HuH-7.5 (cell line): Measurements from ENCODE around the gene HAT1.
"Not testable (repeated sequence)": the region's sequence is repeated elsewhere in the genome, so short reads cannot be mapped to it uniquely, and the experiment has no call there.

Experiments used
- DNase-seq: peaks from one replicate; pipeline ENCODE4 v3.0.0; 2011; ENCODE audit warnings: low spot score

The HAT1 gene

DNA sequence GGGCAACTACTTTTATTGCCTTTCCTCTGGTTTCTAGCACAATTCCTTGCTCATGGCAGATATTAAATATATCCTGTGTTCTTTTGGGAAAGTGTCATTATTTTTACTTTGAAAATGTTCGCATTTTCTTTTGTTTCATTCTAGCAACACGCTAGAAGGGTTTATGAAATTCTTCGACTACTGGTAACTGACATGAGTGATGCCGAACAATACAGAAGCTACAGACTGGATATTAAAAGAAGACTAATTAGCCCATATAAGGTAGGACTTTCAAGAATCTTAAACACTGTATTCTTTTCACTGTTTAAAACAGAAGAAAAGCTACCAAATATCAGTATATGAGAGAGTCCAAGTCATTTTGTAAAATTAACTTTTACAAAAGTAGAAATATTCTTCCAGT lies 56.8 kb downstream of the HAT1 start:
- DNase-seq = no peak

DNA sequence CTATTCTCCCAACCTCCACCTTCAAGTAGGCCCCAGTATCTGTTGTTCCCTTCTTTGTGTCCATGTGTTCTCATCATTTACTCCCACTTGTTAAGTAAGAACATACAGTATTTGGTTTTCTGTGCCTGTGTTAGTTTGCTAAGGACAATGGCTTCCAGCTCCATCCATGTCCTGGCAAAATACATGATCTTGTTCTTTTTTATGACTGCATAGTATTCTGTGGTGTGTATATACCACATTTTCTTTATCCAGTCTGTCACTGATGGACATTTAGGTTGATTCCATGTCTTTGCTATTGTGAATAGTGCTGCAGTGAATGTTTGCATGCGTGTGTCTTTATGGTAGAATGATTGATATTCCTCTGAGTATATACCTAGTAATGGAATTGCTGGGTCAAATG lies 61.7 kb downstream of the HAT1 start:
- not testable (repeated sequence) for DNase-seq

DNA sequence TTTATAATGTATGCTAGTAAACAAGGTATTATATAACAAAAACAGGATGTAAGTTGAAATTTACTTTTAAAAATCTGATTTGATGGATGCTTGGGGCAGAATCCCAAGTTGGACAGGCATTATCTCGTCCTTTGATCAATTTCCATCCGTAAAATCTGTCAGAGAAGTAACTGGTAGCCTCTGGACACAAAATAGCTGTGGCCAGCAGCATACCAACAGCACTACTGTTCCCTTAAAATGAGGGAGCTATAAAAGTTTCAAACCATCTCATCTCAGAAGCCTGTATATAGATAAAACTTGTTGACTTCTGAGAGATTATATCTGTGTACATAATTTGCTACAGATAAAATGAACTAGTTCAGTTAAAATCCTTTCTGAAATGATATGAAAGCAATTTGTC lies 62.8 kb downstream of the HAT1 start:
- no peak for DNase-seq

DNA sequence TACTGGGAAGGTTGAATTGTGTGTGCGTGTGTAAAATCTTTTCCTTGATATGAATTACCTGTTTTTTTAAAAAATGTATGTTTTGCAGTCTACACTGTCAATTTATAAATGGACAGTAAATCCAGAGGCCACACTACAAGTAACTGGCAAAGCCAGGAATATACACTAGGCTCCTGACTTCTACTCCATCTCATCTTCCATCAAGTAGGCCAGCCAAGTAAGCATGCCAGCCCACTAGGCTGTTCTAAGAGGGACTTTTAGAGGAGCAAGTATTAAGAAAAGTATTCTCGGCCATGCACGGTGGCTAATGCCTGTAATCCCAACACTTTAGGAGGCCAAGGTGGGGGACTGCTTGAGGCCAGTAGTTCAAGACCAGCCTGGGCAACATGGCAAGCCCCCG lies 64.5 kb downstream of the HAT1 start:
- no peak for DNase-seq

DNA sequence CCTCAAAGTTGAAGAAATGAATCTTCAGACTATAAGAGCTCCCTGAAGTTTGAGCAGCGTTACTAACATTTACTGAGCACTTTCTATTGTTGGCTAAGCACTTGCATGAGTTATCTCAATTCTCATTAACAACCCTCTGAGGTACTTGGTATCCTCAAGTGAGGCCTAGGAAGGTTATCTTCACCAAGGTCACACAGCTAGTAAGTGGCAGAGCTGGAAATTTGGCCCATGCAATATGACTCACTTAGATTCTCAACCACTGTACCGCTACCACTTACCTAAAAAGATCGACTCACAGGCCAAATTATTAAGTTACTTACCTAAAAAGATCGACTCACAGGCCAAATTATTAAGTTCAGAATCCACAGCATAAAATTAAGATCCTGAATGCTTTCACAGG lies 68.8 kb downstream of the HAT1 start:
- no peak for DNase-seq

DNA sequence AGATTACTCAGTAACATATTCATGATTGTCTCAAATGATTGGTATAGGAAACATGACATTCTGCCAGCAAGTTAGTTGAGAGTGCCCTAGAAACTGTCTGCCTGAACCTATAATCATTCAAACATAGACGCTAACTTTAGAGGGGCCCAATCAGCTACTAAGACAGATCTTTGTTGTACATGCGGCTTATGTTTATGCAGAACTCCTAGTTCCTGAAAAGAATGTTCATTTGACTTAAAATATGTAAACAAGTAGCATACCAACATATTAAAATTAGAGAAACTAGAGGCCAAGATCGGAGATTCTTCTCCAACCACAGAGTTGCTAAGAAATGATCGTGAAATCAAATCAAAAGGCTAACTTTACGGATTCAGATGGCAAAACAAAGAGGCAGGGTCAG lies 73.3 kb downstream of the HAT1 start:
- DNase-seq = no peak

DNA sequence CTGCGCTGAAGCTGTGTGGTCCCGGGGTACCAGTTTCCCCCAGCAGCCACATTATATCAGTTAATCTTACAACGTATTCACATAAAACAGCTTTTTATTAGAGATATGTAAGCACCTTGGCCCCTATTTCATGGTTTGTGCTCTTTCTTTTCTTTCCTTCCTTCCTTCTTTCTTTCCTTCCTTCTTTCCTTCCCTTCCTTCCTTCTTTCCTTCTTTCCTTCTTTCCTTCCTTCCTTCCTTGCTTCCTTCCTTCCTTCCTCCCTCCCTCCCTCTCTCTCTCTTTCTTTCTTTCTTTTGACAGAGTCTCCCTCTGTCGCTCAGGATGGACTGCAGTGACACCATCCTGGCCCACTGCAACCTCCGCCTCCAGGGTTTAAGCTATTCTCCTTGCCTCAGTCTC lies 73.8 kb downstream of the HAT1 start:
- DNase-seq = no peak

DNA sequence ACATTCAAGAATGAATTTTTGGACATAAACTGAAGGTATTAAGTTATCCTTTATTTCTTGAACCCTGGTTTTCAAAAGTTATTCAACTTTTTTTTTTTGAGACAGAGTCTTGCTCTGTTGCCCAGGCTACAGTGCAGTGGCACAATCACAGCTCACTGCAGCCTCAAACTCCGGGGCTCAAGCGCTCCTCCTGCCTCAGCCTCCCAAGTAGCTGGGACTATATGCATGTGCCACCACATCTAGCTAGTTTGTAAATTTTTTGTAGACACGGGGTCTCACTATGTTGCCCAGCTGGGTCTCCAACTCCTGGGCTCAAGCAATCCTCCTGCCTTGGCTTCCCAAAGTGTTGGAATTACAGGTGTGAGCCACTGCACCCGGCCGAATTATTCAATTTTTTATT lies 74.8 kb downstream of the HAT1 start:
- DNase-seq = not testable (repeated sequence)

DNA sequence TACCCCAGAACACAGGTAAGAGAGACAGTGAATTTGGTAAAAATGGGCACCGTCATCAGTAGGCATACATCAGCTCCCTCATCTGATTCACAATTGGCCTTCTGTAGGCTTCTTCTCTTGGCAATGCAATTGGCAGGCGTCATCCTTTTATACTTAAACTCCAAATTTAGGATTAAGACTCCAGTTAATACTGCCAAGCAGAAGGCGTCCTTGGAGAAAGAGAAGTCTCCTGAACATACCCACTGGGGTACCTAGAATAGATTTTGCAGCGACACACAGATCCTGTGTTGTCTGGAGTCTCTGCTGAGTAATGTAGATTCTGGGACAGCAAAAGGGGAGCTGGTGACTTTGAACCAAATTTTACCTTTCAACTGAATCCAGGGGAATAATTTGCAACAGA lies 76.9 kb downstream of the HAT1 start:
- peak; percentile 27 for DNase-seq

DNA sequence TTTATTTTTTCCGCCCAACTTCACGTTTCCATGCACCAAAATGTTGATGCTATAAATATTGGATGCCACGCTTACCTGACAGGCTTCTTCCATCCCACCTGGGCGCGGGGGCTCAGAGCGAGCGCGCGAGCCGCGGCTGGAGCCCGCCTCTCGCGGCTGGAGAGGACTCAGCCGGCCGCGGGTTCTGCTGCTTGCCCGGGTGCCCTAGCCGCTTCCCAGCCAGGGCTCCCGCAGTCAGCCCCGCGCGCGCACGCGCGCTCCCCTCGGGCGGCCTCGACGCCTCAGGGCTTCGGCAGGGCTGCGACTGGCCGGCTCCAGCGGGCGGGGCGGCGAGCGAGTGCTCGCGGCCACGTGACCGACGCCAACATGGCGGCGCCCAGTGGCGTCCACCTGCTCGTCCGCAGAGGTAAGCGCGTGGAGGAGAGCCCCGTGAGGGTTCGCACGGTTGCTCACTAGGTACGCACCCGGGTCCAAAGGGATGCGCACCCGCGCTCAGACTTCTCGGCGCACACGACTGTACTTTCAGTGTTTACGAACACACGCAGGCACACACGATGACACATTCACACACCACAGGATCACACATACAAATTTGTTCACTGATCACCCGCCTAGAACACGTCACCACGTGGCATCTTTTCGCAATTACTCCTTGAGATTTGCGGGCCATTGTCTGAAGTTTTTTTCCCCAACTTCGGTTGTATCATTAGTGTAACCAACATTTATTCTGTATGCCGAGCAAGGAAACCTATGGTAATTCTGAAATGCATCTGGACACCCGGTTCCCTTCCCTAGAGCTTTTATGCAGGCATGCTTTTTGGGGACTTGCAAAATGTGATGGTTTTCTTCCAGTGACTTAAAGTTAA lies 77.6 kb downstream of the HAT1 start, which contains the start of gene METAP1D:
TSS of gene METAP1D (plus strand) at position 350 of the 866 bp plus-strand sequence. CDS start at position 367, 17 bp downstream.
- peak; percentile 95 for DNase-seq

DNA sequence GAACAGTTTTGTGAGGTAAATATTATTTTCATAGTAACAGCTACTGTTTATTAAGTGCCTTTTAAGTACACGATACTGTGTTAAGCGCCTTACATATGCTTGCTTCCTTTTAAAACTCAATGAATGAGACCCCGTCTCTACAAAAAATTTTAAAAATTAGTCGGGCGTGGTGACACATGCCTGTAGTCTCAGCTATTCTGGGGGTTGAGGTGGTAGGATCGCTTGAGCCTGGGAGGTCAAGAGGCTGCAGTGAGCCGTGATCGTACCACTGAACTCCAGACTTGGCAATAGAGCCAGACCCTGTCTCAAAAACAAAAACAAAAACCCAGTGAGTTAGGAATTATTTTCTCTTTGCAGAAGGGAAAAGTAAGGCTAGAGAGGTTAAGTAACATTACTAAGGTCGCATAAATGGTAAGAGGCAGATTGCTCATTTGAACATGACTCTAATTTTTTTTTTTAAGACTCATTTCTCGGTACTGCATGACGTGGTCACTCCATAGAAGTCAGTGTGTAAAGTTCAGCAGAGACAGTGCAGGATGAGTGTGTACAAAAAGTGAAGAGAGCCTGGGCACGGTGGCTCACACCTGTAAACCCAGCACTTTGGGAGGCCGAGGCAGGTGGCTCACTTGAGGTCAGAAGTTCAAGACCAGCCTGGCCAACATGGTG lies 78.6 kb downstream of the HAT1 start:
- DNase-seq = no peak

DNA sequence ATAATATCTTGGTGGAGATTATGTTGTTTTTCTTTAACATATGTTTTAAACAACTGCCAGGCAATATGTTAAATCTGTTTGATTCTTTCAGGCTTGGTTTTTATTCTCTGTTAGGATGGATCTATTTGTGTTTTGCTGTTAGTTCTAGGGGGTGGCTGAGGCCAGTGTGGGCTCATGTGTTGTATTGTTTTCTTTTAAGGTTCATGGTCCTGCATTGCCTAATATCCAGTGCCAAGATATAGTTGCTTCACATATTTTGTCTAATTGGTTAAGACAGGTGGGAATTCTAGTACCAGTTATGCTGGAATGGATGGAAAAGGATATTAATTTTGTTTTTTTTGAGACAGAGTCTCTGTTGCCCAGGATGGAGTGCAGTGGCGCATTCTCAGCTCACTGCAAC lies 85.1 kb downstream of the HAT1 start:
- DNase-seq = no peak

DNA sequence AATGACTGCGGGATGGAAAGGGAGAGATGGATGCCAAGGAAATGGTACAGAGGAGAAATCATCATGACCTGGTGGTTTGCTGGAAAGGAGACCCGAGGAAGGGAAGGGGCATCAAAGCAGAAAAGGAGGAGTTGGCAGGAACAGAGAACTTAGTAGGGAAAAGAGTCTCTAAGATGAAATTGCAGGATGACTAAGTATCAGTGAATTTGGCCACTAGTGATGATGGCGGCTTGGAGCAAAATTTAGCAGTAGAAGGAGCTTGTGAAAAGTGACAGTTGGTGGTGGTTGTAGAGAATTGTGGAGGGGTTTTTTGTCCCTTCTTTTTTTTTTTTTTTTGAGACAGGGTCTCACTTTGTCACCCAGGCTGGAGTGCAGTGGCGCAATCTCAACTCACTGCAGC lies 87.6 kb downstream of the HAT1 start:
- no peak for DNase-seq

DNA sequence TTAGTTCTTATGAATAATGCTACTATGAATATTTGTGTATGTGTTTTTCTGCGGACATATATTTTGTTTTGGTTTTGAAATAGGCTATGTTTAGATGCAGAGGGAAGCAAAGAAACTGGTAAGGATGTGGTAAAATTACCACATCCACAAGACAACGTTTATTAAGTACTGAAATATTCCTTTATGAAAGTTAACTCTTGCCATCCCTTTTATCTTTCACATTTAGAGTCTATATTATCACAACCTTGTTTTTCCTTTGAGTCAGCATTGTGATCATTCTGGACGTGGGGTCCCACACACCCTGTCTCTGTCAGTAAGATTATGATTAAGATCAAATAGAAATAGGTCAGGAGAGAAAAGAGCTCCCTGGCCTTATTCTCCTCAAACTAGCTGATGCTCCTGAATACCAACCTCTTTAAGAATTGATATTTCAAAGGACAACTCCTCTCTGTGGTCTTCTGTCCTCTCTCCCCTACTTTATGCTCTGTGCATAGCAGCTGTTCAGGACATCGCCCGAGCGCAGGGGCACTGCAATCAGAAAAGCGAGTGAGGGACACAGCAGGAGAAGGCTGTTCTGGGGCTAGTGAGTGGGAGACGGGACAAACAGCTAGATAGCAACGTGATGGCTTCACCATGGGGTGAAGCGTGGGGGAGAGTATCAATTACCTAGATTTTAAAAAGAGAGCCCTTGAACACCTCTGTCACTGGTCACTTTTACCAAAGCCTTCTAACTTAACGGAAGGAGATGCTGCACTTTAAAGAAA lies 89.7 kb downstream of the HAT1 start:
- DNase-seq = no peak

DNA sequence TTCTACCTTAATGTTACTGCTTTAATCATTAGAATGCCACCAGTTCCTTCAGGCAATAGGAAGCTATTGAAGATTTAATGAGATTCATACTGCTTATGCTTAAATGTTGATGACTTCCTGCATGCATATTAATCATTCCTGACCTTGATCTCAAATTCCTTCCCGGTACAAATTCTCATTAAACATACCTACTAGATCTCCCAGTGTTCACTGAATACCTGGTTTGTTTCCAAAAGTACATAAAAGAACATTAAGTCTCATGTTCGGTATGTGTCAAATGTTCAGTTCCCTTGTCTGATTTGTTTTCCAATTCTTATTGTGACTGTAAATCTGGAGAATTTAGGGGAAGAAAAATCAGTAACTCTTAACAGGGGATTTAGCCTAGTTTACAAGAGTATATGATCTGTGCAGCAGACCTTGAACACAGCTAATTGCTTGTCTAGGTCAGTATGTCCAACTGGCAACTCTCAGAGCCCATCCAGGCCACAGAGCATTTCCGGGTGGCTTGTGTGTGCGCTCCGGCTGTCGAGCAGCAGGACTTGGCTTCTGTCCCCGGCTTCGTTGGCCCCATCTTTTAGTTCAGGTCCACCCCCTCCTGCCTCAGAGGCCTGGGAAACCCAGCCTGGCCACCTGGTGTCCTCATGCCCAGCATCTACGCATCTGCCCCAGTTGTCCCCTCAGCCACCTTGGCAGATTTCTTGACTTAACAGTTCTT lies 90.6 kb downstream of the HAT1 start:
- no peak for DNase-seq

DNA sequence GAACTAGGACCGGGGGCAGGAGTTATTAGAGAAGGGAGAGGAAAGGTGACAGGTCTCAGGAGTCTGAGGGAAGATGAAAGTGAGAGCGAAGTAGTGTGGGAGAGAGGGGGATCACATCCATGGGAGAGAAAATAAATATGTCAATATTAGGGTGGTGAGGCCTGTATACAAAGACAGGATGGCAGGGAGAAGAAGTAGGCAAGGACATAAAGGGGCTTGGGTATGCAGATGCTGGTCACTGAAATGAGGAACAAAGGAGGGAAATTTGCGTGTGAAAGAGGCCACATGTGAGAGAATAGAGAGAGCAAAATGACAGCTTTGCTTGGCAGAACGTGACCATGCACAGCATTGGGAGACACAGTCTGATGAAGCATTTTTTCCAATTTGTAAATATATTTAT lies 91.1 kb downstream of the HAT1 start:
- DNase-seq = no peak

DNA sequence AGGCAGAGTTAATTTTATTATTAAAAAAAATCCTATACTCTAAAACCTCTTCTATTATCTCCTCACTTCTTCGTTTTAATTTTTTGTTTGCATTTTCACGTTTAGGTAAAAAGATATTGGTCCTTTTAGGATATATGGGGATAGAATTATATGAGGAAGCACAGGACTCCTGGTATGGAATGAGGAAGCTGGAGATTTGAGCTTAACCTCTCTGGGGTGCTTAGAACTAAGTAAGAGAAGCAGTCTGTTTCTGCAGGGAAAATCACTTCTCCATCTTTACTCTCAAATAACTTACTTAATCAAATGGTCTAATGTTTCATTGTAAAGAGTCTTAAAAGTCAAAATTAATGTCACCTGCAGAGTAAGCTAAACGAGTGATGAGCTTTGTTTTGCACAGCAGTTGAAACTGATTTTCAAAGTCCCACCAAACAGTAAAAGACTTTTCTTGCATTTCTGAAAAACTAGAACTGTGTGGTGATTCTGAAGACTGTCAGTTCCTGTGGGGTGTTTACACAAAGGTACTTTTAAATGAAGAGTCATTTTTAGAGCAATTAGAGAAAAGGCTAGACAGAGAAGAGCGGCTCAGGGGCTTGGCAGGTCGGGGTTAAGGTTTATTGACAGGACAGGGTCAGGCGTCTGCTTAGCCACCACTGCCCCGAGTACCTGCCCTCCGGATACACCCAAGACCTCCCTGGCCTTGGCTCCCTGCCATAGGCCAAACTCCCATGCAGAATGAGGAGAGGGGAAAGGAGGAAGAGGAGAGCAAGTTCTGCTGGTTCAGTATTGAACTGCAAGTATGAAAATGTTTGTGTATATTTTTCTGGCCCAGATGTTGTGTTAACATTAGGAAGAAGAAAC lies 99.0 kb downstream of the HAT1 start:
- peak; percentile 42 for DNase-seq

DNA sequence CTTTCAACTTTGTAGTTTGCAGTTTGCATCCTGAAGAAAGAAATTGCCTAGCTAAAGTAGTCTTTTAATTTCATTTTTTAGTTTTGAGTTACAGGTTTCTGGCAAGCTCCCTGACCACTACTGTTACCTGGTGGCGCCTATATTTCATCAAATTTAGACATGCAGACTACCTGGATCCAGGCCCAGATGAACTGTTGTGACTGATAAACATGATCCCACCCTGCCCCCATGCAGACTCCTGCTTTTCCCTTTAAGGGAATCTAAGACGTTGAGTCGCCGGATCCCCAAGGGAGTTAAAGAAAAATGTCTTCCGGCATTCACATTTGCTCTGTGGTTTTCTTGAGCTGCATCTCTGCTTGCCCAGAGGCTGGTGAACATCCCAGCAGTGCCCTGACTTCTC lies 99.7 kb downstream of the HAT1 start:
- no peak for DNase-seq

DNA sequence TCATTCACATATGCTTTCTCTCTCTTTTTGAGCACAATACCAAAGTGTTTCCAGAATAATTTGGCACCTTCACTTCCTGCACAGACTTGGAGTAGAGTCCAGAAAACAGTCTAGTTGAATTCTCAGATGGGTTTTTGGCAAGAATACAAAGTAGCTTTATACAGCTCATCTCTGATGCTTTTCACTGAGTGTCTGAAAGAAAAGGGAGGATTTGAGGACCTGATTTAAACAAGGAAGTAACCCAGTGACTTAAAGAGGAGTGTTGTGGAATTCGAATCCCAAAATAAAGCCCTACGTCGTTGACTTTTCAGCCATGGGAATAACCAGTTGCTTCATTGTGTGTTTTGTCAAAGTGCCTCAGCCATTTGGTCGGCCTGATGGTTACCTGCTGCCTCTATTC lies 109.3 kb downstream of the HAT1 start:
- DNase-seq = no peak
